Activated naive CD4-positive, alpha-beta T cell treated with anti-CD3 and anti-CD28 coated beads, Interleukin-2, amount 50 U/mL, for 24 hours (primary cell): Measurements from ENCODE around the gene LMF1.

ENCODE experiments used
- H3K27ac Mint-ChIP-seq: one replicate; pipeline ENCODE4 v1.8.0; 2021; ENCODE audit warnings: mild to moderate bottlenecking, mixed read lengths
- H3K27me3 Mint-ChIP-seq: one replicate; pipeline ENCODE4 v1.8.0; 2021; ENCODE audit warnings: mixed read lengths
- H3K36me3 Mint-ChIP-seq: one replicate; pipeline ENCODE4 v1.8.0; 2021; ENCODE audit warnings: mixed read lengths
- H3K4me1 Mint-ChIP-seq: one replicate; pipeline ENCODE4 v1.8.0; 2021; ENCODE audit warnings: mixed read lengths
- H3K4me3 Mint-ChIP-seq: one replicate; pipeline ENCODE4 v1.8.0; 2021; ENCODE audit warnings: mild to moderate bottlenecking, mixed read lengths
- H3K9me3 Mint-ChIP-seq: one replicate; pipeline ENCODE4 v1.8.0; 2021; ENCODE audit warnings: mixed read lengths

LMF1 gene

GRCh38 chr16:971582-971905 is 760 bp upstream of the LMF1 start:
- H3K27ac Mint-ChIP-seq: peak overlapping the region; percentile 43

DNA sequence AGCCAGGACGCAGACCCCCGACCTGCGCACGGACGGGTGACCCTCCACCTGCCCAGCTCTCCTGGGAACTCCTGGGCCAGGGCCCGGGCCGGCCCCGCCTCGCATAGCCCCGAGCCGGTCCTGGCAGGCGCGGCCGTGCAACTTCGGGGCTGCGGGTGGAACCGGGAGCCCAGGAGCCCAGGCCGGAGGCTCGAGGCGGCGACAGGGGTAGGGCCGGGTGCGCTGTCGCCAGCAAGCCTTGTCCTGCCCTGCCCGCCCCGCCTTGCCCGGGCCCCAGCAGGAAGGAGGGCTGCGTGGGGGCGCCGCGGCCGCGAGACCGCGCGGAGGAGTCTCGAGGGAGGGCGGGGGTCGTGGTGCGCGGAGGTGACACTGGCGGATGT is 408 bp downstream of the LMF1 start:
- Mint-ChIP-seq H3K4me1 (peaks cover 29% of the 10 kb centered on the region), H3K27ac (peak overlapping the region; percentile 12), H3K27me3 (no peaks in the 10 kb centered on the region), H3K36me3 (peaks cover 8% of the 10 kb centered on the region), H3K9me3 (no peaks in the 10 kb centered on the region), H3K4me3 (peak overlapping the region; percentile 80)

More at GRCh38 chr16:971582-971905, 760 bp upstream of the LMF1 start:
- Mint-ChIP-seq H3K9me3 (no peaks in the 10 kb centered on the region), H3K27me3 (no peaks in the 10 kb centered on the region), H3K4me3 (peak overlapping the region; percentile 57), H3K36me3 (no peaks in the 10 kb centered on the region), H3K4me1 (peaks cover 24% of the 10 kb centered on the region)

- peak overlapping the region; percentile 80 for H3K4me3 Mint-ChIP-seq
- H3K9me3 Mint-ChIP-seq: no peaks in the 10 kb centered on the region
- H3K36me3 Mint-ChIP-seq: peaks cover 11% of the 10 kb centered on the region
- no peak overlapping the region for H3K27ac Mint-ChIP-seq
- peaks cover 35% of the 10 kb centered on the region for H3K4me1 Mint-ChIP-seq
- H3K27me3 Mint-ChIP-seq: no peaks in the 10 kb centered on the region
Measured at GRCh38 chr16:969508-970385, 1.0 kb downstream of the LMF1 start.

DNA sequence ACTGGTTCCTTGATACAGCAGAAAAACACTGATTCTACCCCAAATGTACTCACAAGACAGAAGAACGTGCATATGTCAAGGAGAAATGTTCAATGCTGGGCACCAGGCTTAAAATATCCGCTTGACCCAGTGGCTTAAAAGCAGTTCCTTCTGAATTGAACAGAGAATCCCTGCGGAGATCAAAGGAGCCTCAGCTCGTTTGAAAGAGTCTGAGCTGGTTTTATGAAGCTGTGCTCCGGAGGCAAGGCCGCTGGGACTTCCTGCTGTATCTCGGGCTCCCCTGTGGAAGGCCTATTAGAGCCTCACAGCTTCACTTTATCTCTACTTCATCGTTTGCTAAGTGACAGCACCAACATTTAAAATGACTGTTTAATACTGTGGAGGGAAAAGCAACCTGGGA is 2.2 kb downstream of the LMF1 start:
- Mint-ChIP-seq H3K4me3 (peak overlapping the region; percentile 80), H3K27me3 (no peaks in the 10 kb centered on the region), H3K4me1 (peaks cover 45% of the 10 kb centered on the region), H3K27ac (peak overlapping the region; percentile 51), H3K36me3 (peaks cover 11% of the 10 kb centered on the region), H3K9me3 (no peaks in the 10 kb centered on the region)

GRCh38 chr16:967546-968295 is 3.1 kb downstream of the LMF1 start:
- H3K27ac Mint-ChIP-seq: no peak overlapping the region

DNA sequence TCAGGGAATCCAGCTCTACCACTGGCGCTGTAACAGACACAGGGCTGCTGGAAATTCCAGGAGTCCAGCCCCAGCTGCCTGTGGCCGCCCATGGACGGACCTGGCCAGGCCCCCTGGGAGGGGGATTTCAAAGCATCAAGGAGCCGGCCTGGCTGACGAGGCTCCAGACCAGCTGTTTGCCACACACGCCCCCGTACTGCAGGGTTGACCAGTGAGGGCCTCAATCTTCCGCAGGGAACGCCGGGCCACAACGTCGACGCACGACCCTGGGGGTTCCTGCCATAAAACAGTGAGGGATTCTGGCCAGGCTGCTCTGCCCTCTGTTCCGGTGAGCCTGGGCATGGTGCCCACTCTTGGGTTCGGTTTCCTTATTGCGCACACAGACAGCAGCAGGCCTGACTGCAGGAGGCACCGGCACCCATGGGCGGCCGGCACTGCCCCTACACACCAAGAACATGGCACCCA is 3.7 kb downstream of the LMF1 start:
- Mint-ChIP-seq H3K36me3 (peaks cover 11% of the 10 kb centered on the region), H3K27me3 (no peaks in the 10 kb centered on the region), H3K4me3 (no peak overlapping the region), H3K9me3 (no peaks in the 10 kb centered on the region), H3K4me1 (peaks cover 58% of the 10 kb centered on the region), H3K27ac (no peak overlapping the region)

More at GRCh38 chr16:967546-968295, 3.1 kb downstream of the LMF1 start:
- Mint-ChIP-seq H3K27me3 (no peaks in the 10 kb centered on the region), H3K36me3 (peaks cover 11% of the 10 kb centered on the region), H3K9me3 (no peaks in the 10 kb centered on the region), H3K4me3 (peak overlapping the region; percentile 80), H3K4me1 (peaks cover 53% of the 10 kb centered on the region)

- Mint-ChIP-seq H3K36me3 (peaks cover 11% of the 10 kb centered on the region), H3K4me1 (peaks cover 54% of the 10 kb centered on the region), H3K27me3 (no peaks in the 10 kb centered on the region), H3K9me3 (no peaks in the 10 kb centered on the region), H3K4me3 (no peak overlapping the region), H3K27ac (no peak overlapping the region)
Measured at GRCh38 chr16:966505-966904, 4.3 kb downstream of the LMF1 start.

DNA sequence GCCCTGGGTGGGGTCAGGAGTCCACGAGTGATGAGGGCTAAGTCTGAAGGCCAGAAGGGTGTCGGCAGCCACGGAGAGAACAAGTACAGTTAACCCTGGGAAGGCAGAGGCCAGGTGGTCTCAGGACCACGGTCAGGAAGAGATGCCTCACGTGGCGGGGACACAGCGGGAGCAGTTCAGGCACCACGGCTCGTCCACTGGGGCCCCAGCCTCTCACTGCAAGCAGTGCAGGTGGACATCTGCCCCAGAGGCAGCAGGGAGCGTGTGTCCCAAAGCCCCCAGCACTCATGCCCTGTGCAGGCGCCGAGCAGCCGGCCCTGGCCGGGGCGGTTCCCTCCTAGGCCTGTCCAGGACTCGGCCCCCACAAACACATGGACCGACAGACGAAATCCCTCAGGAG is 4.7 kb downstream of the LMF1 start:
- Mint-ChIP-seq H3K27me3 (no peaks in the 10 kb centered on the region), H3K9me3 (no peaks in the 10 kb centered on the region), H3K27ac (no peak overlapping the region), H3K4me1 (peaks cover 54% of the 10 kb centered on the region), H3K4me3 (no peak overlapping the region), H3K36me3 (peaks cover 11% of the 10 kb centered on the region)

GRCh38 chr16:965487-965886 is 5.3 kb downstream of the LMF1 start:
- no peak overlapping the region for H3K4me3 Mint-ChIP-seq
- H3K4me1 Mint-ChIP-seq: peaks cover 54% of the 10 kb centered on the region
- peak overlapping the region; percentile 30 for H3K27ac Mint-ChIP-seq
- H3K27me3 Mint-ChIP-seq: no peaks in the 10 kb centered on the region
- H3K9me3 Mint-ChIP-seq: no peaks in the 10 kb centered on the region
- H3K36me3 Mint-ChIP-seq: peaks cover 11% of the 10 kb centered on the region

- Mint-ChIP-seq H3K4me1 (peaks cover 54% of the 10 kb centered on the region), H3K4me3 (peak overlapping the region; percentile 85), H3K27me3 (no peaks in the 10 kb centered on the region), H3K27ac (peak overlapping the region; percentile 76), H3K9me3 (no peaks in the 10 kb centered on the region), H3K36me3 (peaks cover 11% of the 10 kb centered on the region)
Measured at GRCh38 chr16:965036-965395, 5.8 kb downstream of the LMF1 start.

DNA sequence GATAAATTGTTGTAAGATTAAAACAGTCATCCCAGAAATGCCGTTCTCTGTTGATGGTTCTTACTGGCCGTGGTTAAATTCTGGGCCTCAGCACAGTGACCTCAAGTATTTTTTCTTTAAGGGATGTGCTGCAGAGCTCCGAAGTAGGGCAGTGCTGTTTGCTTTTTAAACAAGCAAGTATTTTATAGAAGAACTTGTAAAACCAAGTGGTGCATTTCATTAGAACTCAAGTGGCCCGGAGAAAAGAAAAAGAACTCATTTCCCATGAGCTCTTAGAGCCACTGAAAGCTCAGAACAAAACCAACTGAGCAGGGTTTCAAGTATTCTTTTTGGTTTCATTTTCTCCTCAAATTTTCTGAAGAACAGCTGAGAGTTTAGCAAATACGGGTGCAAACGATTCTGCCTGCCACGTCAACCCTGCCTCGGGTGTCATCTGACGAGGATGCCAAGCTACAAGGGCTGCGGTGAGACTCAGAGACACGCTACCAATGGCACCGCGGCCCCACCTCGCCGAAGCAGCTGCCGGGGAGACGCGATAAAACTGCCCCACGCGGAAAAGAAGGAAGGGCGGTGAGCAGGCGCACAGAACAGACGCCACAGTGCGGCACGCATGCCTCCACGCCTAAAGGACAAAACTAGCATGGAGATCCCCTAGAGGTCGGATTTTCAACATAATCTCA is 6.3 kb downstream of the LMF1 start:
- H3K27me3 Mint-ChIP-seq: no peaks in the 10 kb centered on the region
- no peaks in the 10 kb centered on the region for H3K9me3 Mint-ChIP-seq
- H3K27ac Mint-ChIP-seq: peak overlapping the region; percentile 76
- H3K4me3 Mint-ChIP-seq: peak overlapping the region; percentile 85
- peaks cover 11% of the 10 kb centered on the region for H3K36me3 Mint-ChIP-seq
- H3K4me1 Mint-ChIP-seq: peaks cover 57% of the 10 kb centered on the region

DNA sequence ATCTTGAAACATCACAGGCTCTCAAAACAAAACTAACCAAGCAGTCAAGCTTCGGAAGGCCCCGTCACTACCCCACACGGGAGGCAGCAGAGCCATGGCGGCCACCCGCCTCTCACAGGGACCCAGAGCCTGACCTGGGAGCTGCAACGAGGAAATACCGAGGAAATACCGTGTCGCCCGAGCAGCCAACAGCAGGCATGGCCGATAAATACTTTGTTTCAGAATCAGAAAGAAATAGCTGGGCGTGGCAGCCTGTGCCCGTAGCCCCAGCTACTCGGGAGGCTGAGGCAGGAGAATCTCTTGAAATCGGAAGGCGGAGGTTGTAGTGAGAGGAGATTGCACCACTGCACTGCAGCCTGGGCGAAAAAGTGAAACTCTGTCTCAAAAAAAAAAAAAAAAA is 6.9 kb downstream of the LMF1 start:
- Mint-ChIP-seq H3K27ac (peak overlapping the region; percentile 88), H3K27me3 (no peaks in the 10 kb centered on the region), H3K36me3 (peaks cover 11% of the 10 kb centered on the region), H3K9me3 (no peaks in the 10 kb centered on the region), H3K4me1 (peaks cover 57% of the 10 kb centered on the region), H3K4me3 (peak overlapping the region; percentile 85)

DNA sequence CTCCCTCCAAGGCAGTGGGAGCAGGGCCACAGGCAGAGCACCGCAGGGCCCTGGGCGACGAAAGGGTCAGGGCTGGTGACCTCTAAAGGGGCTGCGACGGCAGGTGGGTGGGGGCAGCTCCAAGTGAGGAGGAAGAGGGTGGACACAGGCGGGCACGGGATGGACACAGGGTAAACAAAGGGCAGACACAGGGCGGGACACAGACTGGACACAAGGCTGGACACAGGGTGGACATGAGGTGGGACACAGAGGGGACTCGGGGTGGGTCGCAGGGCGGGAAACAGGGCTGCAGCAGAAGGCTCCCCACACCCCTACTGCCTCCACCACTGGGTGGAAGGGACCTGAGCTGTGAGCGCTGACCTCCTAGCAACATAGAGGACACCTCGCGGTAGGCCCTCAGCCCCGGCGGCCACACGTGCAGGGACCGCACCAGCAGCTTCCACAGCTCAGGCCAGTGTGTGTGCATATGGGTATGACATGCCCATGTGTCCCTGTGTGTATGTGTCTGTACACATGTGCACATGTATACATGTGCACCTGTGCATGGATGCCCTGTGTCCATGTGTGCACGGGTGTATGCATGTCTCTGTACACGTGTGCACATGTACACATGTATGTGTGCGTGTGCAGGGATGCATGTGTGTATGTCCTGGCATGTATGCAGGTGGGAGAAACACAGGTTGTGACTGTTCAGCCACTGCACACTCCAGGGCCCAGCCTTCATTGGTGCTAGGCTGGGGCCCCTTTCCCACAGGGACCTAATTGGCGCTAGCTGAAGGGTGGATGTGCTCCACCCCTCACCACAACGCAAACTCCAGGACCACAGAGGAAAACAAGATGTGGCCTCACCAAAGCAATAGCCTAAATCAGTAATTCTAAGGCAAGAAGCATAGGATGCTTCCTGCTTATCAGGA is 7.6 kb downstream of the LMF1 start:
- Mint-ChIP-seq H3K9me3 (no peaks in the 10 kb centered on the region), H3K27ac (peak overlapping the region; percentile 88), H3K4me1 (peaks cover 50% of the 10 kb centered on the region), H3K36me3 (peaks cover 11% of the 10 kb centered on the region), H3K27me3 (no peaks in the 10 kb centered on the region), H3K4me3 (peak overlapping the region; percentile 85)

DNA sequence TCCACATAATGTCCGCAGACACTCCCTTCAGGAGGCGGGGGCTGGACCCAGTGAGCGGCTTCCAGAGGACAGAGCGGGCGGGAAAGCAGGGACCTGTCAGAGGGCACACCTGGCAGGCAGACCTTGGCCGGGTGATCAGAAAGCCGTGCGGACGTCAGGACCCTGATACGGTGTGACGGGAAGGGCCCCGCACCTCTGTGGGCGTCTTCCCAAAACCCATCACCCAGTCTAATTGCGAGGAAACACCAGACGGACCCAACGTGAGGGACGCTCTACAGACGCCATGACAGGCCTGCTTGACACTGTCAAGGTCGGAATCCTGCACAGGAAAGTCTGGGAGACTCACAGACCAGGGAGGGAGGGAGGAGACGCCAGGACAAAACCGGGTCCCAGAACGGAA is 8.4 kb downstream of the LMF1 start:
- H3K27ac Mint-ChIP-seq: no peak overlapping the region
- peak overlapping the region; percentile 15 for H3K4me3 Mint-ChIP-seq
- peaks cover 50% of the 10 kb centered on the region for H3K4me1 Mint-ChIP-seq
- H3K36me3 Mint-ChIP-seq: peaks cover 11% of the 10 kb centered on the region
- H3K9me3 Mint-ChIP-seq: no peaks in the 10 kb centered on the region
- H3K27me3 Mint-ChIP-seq: no peaks in the 10 kb centered on the region
